Right atrium auricular region (tissue), 2 donors: ENCODE data around the gene COG2. TPM values are rescaled to one million over a fixed set of nuclear protein-coding genes. Genes with fewer than 3 reads are reported as not detected.

ENCODE experiments used
- DNase-seq: peaks from one replicate; pipeline ENCODE4 v3.0.0-alpha.2; 2019; ENCODE audit warnings: low spot score
- H3K27ac ChIP-seq, 2 donors: fragments of 200-600 bp; sonication (generic); 1 replicate in 1 of 2; 2 replicates in 1 of 2; pipeline ENCODE4 v1.5.1; 2016 to 2019
- H3K27me3 ChIP-seq, 2 donors: fragments of 200-600 bp; sonication (generic); one replicate each; pipeline versions ENCODE4 v1.5.1 to v1.6.0; 2017 to 2019
- H3K36me3 ChIP-seq: fragments of 200-600 bp; sonication (generic); one replicate; pipeline ENCODE4 v1.5.1; 2016
- H3K4me1 ChIP-seq, 2 donors: fragments of 200-600 bp; sonication (generic); one replicate each; pipeline versions ENCODE4 v1.5.1 to v1.6.0; 2017 to 2019
- H3K4me3 ChIP-seq, 2 donors: fragments of 200-600 bp; sonication (generic); 1 replicate in 1 of 2; 2 replicates in 1 of 2; pipeline ENCODE4 v1.5.1; 2017 to 2019; ENCODE audit warnings: mild to moderate bottlenecking in 1 of 2, moderate library complexity in 1 of 2
- H3K9me3 ChIP-seq, 2 donors: fragments of 200-600 bp; sonication (generic); one replicate each; pipeline ENCODE4 v1.5.1; 2019
- total RNA-seq, 2 donors: library from RNA; depleted of rRNA; stranded (reverse); fragments of >200 nt; gene quantifications; one replicate each; pipeline ENCODE4 v1.1.0, GENCODE V29; 2016
- TF ChIP-seq, protein P1 (sequence below), 2 donors: fragments of 200-600 bp; sonication (generic); IDR thresholded peaks; one replicate each; pipeline ENCODE4 v1.5.1; 2019; ENCODE audit warnings: antibody characterized with exemption in 2 of 2

Gene COG2
- total RNA-seq, 2 donors from 2014 or later: 27.6 to 34.7 TPM

DNA sequence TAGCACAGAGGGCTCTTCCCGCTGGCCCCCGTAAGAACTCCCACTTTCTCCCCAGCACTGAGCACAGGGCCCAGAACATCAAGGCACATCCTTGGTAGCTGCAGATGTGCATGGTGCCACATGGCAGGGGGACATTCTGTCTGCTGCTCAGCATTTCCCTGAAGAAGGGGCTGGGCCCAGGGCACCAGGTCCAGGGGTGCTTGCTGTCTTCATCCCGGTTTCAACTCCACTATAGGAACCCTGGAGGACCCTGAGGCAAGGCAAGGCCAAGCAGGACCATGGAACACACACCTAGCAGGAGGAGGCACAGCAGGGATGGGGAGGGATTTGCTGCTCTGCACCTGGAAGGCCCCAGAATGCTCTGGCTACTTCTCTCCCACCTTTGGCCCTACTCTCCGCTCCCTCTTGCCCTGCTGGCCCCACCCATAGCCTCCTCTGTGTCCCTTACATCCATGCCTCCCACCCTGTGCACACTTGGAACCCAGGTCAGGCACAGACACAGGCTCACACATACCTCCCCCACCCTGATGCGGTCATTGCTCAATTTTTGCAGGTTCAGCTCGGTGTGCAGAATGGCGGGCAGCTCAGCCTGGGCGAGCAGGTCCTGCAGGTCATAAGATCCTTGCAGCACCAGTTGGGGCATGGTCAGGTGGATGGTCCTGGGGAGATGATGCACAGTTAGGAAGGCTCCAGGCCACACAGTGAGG lies 61.6 kb downstream of the COG2 start:
- Histone ChIP-seq H3K4me1 (peaks cover 0 to 12% of the 10 kb centered on the region in 2 donors), H3K27me3 (no peaks in the 10 kb centered on the region), H3K4me3 (no peak overlapping the region), H3K36me3 (peaks cover 13% of the 10 kb centered on the region), H3K9me3 (no peaks in the 10 kb centered on the region), H3K27ac (no peak overlapping the region)
- TF ChIP-seq, protein P1, sequence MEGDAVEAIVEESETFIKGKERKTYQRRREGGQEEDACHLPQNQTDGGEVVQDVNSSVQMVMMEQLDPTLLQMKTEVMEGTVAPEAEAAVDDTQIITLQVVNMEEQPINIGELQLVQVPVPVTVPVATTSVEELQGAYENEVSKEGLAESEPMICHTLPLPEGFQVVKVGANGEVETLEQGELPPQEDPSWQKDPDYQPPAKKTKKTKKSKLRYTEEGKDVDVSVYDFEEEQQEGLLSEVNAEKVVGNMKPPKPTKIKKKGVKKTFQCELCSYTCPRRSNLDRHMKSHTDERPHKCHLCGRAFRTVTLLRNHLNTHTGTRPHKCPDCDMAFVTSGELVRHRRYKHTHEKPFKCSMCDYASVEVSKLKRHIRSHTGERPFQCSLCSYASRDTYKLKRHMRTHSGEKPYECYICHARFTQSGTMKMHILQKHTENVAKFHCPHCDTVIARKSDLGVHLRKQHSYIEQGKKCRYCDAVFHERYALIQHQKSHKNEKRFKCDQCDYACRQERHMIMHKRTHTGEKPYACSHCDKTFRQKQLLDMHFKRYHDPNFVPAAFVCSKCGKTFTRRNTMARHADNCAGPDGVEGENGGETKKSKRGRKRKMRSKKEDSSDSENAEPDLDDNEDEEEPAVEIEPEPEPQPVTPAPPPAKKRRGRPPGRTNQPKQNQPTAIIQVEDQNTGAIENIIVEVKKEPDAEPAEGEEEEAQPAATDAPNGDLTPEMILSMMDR (IDR thresholded peaks at IDR 0.05): no peak
- DNase-seq: no peak

DNA sequence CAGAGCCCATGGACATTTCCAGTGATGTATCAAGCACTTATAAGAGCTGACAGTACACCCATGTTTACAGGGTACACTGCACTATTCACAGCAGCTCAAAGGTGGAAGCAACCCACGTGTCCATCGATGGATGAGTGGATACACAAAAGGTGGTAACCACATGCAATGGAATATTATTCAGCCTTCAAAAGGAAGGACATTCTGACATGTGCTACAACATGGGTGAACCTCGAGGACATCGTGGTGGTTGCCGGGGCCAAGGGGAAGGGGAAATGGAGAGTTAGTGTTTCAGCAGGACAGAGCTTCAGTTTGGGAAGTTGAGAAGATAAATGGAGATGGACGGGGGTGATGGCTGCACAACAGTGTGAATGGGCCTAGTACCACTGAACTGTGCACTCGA lies 62.5 kb downstream of the COG2 start:
- DNase-seq: no peak
- H3K36me3 ChIP-seq: peaks cover 18% of the 10 kb centered on the region
- no peaks in the 10 kb centered on the region for H3K27me3 ChIP-seq
- TF ChIP-seq, protein P1 (IDR thresholded peaks at IDR 0.05): no peak
- H3K9me3 ChIP-seq: no peaks in the 10 kb centered on the region
- H3K27ac ChIP-seq: no peak overlapping the region
- H3K4me3 ChIP-seq: no peak overlapping the region
- peaks cover 0 to 21% of the 10 kb centered on the region in 2 donors for H3K4me1 ChIP-seq

DNA sequence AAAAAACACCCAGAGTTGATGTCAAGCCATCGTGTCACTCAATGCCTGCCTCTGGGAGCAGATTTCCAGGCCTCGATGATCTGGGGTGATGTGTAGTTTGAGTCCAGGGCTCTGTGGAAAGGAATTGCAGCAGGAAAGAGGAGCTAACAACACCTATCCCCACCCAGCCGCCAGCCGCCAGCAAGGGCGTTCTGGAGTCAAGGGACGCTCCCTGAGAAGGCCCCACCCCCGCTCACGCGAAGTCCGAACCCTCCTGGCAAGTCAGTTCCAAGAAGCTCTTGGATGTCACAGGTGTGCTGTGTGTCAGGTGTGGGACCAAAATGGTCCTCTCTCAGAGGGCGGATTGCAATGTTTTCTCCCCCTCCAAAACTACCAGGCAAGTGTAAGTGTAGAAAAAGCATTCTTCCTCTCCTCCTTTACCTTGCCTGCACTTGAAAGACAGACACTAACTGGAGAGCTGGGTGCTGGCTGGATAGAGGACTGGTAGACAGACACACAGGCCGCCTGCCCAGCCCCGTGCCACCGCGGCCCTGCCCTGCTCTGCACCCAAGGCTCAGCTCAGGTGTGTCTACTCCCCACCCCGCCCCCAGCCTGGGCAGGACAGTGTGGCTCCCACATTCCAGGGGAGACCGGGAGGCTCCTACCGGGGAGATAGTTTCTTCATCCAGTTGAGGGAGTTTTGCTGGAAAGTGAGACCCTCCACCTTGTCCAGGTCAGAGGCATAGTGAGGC lies 63.2 kb downstream of the COG2 start:
- TF ChIP-seq, protein P1 (IDR thresholded peaks at IDR 0.05): no peak
- no peak for DNase-seq
- no peak overlapping the region for H3K4me3 ChIP-seq

DNA sequence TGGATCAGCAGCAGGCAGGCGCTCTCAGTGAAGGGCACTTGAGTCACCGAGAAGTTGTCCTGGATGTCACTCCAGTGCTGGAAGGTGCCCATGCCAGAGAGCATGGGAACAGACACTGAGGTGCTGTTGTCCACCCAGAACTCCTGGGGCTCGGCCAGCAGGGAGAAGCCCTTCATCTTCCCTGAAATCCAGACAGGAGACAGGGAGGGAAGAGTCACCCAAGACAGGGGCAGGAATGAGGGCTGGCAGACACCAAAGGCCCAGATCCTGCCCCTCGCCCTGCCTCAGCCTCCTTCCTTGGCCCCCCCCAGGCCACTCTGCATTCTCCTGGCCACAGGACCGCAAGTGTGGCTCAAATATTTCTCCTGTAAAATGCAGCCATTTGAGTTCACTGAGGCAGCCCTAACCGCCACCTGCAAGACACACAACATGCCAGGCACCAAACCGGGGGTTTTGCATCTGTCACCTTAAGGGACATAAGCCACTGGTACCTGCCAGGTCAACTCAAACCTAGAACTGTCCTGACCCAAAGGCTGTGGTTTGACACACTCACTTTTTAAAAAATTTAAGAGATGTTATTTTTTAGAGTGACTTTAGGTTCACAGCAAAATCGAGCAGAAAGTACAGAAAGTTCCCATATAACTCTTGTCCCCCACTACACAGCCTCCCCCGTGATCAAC lies 63.9 kb downstream of the COG2 start:
- Histone ChIP-seq H3K27me3 (no peaks in the 10 kb centered on the region), H3K4me3 (no peak overlapping the region), H3K36me3 (peaks cover 22% of the 10 kb centered on the region), H3K9me3 (no peaks in the 10 kb centered on the region), H3K4me1 (peaks cover 0 to 26% of the 10 kb centered on the region in 2 donors), H3K27ac (no peak overlapping the region)
- no peak for DNase-seq
- TF ChIP-seq, protein P1 (IDR thresholded peaks at IDR 0.05): no peak

More for the DNA sequence above, 63.2 kb downstream of the COG2 start:
- Histone ChIP-seq H3K27me3 (no peaks in the 10 kb centered on the region), H3K4me1 (peaks cover 0 to 26% of the 10 kb centered on the region in 2 donors), H3K27ac (no peak overlapping the region), H3K36me3 (peaks cover 22% of the 10 kb centered on the region), H3K9me3 (no peaks in the 10 kb centered on the region)

DNA sequence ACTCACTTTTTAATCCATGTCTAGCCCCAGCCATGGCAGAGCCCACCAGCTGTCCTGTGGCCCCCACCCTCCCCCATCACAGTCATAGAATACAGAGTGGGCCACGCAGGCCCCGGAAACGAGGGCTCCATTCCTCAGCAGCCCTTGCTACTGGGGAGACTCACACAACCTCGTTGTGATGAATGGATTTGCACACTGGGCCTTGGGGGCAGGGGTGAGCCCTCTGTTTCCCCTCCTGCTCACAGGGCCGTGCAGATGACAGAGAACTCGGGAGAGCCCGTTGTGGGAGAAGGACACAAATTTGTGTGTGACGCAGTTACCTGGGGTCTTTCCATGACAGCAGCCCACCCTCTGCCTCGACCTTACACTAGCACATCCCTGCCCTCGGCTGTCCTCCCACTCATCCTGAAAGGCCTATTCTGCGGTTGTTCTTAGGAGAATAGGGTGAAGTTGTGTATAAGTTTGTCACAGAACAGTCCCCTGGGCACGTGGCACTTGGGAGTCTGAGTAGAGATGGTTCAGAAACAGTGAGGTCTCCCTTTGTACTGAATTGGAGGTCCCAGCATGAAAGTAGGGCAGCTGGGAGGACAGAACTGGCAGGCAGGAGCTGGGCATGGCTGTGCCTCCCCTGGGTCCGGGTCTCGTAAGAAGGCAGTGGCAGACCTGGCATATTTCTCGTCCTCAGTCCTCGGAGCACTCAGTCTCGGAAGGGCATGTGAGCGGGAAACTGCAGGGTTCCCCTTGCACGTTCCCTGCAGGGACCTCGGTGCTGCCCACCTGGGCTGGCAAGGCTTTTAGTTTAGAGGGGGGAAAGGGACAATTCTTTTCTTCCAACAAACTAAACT lies 64.8 kb downstream of the COG2 start:
- Histone ChIP-seq H3K27ac (peak overlapping the region in 1 of 2 donors; percentile 0), H3K36me3 (peaks cover 22% of the 10 kb centered on the region), H3K9me3 (no peaks in the 10 kb centered on the region), H3K27me3 (no peaks in the 10 kb centered on the region), H3K4me1 (peaks cover 0 to 30% of the 10 kb centered on the region in 2 donors), H3K4me3 (no peak overlapping the region)
- TF ChIP-seq, protein P1 (IDR thresholded peaks at IDR 0.05): no peak
- no peak for DNase-seq
